Adrenal gland (tissue), 12 donors: Measurements from ENCODE around the gene ATF6. TPM values are rescaled to one million over a fixed set of nuclear protein-coding genes. Genes with fewer than 3 reads are reported as not detected.

Source experiments
- DNase-seq, 7 donors: peaks; one replicate each; pipeline ENCODE4 v3.0.0-alpha.2; 2019 to 2020
- H3K27ac ChIP-seq, 5 donors: fragments of 200-600 bp; sonication (generic) in 4 of 5; 1 replicate in 3 of 5; 2 replicates in 2 of 5; pipeline versions ENCODE4 v1.5.1 to v1.8.0; 2016 to 2020; ENCODE audit warnings: mild to moderate bottlenecking in 1 of 5
- H3K27me3 ChIP-seq: fragments of 200-600 bp; 2 replicates; pipeline ENCODE4 v1.8.0; 2021
- H3K36me3 ChIP-seq, 2 donors: fragments of 200-600 bp; replicated peaks in 1 of 2; 1 replicate in 1 of 2; 2 replicates in 1 of 2; pipeline versions ENCODE4 v1.5.1 to v1.8.0; 2018 to 2022
- H3K4me1 ChIP-seq, 2 donors: fragments of 200-600 bp; replicated peaks in 1 of 2; 1 replicate in 1 of 2; 2 replicates in 1 of 2; pipeline versions ENCODE4 v1.5.1 to v1.8.0; 2018 to 2021
- H3K4me3 ChIP-seq, 4 donors: fragments of 200-600 bp; sonication (generic) in 3 of 4; one replicate each; pipeline ENCODE4 v1.5.1; 2016 to 2018
- H3K9me3 ChIP-seq, 3 donors: fragments of 200-600 bp; sonication (generic) in 1 of 3; replicated peaks in 1 of 3; 1 replicate in 2 of 3; 2 replicates in 1 of 3; pipeline versions ENCODE4 v1.5.1 to v1.8.0; 2016 to 2021
- POLR2A ChIP-seq, 2 donors: fragments of 450-650 bp; IDR thresholded peaks; one replicate each; pipeline ENCODE4 v1.6.1; 2017; ENCODE audit warnings: antibody characterized with exemption in 2 of 2, mild to moderate bottlenecking in 2 of 2, moderate library complexity in 1 of 2
- WGBS, 4 donors: extraction: QIAGEN DNeasy Blood & Tissue Kit in 2 of 4; methylation state at CpG; one replicate each; pipeline versions ENCODE4 v1.1.5 to v1.1.7; 2013 to 2017; 5-methylcytosine and 5-hydroxymethylcytosine counted together
- intact Hi-C, 2 donors: fragments of 100-400 bp; cut with DNase I; formaldehyde crosslinking; loops; one replicate each; pipeline versions ENCODE4 v1.14.1 to v1.15.0; 2022 to 2023
- polyA plus RNA-seq, 3 donors: library from polyadenylated mRNA; stranded (reverse); fragments of 200-250 nt in 2 of 3; fragments of 350-450 nt in 1 of 3; fragmentation: Illumina TruSeq in 1 of 3; extraction: RNeasy Lipid Tissue Mini Kit (QIAGEN cat#74804) in 1 of 3; gene quantifications; one replicate each; pipeline ENCODE4 v1.2.3, GENCODE V29; 2013 to 2014
- total RNA-seq, 9 donors: library from RNA; depleted of rRNA in 4 of 9; stranded (reverse); fragments of >200 nt in 4 of 9; fragments of 120-200 nt in 1 of 9; fragmentation: NEBNext Ultra II Directional in 1 of 9; extraction: Animal tissue kit (Norgen Biotek cat#: 25700) in 1 of 9; gene quantifications; one replicate each; pipeline versions ENCODE4 v1.1.0 to v1.2.4, GENCODE V29; 2013 to 2023
- TF ChIP-seq, protein P1 (sequence below), 6 experiments: fragments of 450-650 bp in 4 of 6; fragments of 200-600 bp in 2 of 6; sonication (generic) in 1 of 6; IDR thresholded peaks; 1 replicate in 5 of 6; 2 replicates in 1 of 6; pipeline versions ENCODE4 v1.5.1 to v1.8.0; 2016 to 2021; ENCODE audit warnings: antibody characterized with exemption in 6 of 6, mild to moderate bottlenecking in 2 of 6, moderate library complexity in 1 of 6
- donor health status: healthy with polysubstance abuse.
- donor health status: Bipolar disorder and iron deficiency.
- donor health status: DM: yes; HTN: yes; CAD: no.
- donor health status: DM: no; HTN: no; CAD: no.
- donor health status: DM: no; HTN: no; CAD: no.
- donor health status: DM: yes; HTN: yes; CAD: no.

ATF6 gene
- total and polyA plus RNA-seq, 12 donors = 3.5 to 34.2 (median 28.0) TPM

DNA sequence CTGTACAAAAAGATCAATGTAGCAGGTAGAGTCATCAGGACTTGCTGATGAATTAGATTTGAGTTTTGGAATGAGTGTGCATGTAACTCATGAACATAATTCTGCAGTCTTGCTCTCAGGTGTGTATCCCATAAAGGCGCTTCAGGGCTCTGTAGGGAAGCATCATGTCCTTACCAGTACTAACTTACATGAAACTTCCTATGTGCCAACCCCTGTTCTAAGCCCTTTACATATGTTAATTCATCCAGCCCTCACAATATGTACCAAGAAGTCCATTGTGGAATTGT lies 46.9 kb upstream of the ATF6 start:
- Histone ChIP-seq H3K9me3 (no peaks in the 10 kb centered on the region), H3K4me1 (no peaks in the 10 kb centered on the region), H3K4me3 (no peak overlapping the region), H3K27ac (no peak overlapping the region), H3K36me3 (no peaks in the 10 kb centered on the region), H3K27me3 (peaks cover 10% of the 10 kb centered on the region)
- 75 to 100% (median 98%) methylated on average over 1 of the region's 1 CpG for WGBS, 4 donors
- intact Hi-C loops = no loop called here
- TF ChIP-seq, protein P1, sequence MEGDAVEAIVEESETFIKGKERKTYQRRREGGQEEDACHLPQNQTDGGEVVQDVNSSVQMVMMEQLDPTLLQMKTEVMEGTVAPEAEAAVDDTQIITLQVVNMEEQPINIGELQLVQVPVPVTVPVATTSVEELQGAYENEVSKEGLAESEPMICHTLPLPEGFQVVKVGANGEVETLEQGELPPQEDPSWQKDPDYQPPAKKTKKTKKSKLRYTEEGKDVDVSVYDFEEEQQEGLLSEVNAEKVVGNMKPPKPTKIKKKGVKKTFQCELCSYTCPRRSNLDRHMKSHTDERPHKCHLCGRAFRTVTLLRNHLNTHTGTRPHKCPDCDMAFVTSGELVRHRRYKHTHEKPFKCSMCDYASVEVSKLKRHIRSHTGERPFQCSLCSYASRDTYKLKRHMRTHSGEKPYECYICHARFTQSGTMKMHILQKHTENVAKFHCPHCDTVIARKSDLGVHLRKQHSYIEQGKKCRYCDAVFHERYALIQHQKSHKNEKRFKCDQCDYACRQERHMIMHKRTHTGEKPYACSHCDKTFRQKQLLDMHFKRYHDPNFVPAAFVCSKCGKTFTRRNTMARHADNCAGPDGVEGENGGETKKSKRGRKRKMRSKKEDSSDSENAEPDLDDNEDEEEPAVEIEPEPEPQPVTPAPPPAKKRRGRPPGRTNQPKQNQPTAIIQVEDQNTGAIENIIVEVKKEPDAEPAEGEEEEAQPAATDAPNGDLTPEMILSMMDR (IDR thresholded peaks at IDR 0.05) = no peak
- TF ChIP-seq POLR2A (IDR thresholded peaks at IDR 0.05) = no peak
- no peak for DNase-seq

DNA sequence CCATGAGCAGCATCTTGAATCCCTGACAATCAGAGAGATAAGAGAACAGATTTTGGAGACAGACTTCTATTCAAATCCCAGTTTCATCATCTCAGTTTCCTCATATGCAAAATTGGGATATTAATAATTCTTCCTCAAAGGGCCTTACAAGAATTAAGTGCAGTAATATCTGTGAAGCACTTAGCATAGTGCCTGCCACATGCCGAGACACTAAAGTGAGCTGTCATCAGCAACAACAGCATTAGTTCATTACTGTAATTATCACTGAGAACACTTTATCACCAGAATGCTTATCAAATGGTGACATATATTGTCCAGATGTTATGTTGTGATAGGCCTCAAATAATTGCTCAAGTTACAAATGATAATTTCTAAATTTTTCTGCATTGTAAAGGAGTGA lies 45.7 kb upstream of the ATF6 start:
- Histone ChIP-seq H3K27me3 (peaks cover 14% of the 10 kb centered on the region), H3K4me3 (no peak overlapping the region), H3K9me3 (no peaks in the 10 kb centered on the region), H3K36me3 (no peaks in the 10 kb centered on the region), H3K27ac (no peak overlapping the region), H3K4me1 (peaks cover 0 to 1% of the 10 kb centered on the region in 2 donors)
- TF ChIP-seq, protein P1 (IDR thresholded peaks at IDR 0.05) = no peak
- TF ChIP-seq POLR2A (IDR thresholded peaks at IDR 0.05) = no peak
- no peak for DNase-seq
- intact Hi-C loops = no loop called here
- WGBS, 4 donors = 85 to 94% (median 88%) methylated on average over 1 of the region's 1 CpG

- peaks cover 0 to 8% of the 10 kb centered on the region in 2 donors for H3K4me1 ChIP-seq
- TF ChIP-seq, protein P1 (IDR thresholded peaks at IDR 0.05) = no peak
- TF ChIP-seq POLR2A (IDR thresholded peaks at IDR 0.05) = no peak
- WGBS, 4 donors = 24 to 71% (median 37%) methylated on average over 4 of the region's 4 CpGs
- no peaks in the 10 kb centered on the region for H3K36me3 ChIP-seq
- H3K4me3 ChIP-seq = no peak within 1 kb of the TSS
- intact Hi-C loops = no loop called here
- no peak for DNase-seq
- peaks cover 14% of the 10 kb centered on the region for H3K27me3 ChIP-seq
- no peak within 1 kb of the TSS for H3K27ac ChIP-seq
- H3K9me3 ChIP-seq = no peaks in the 10 kb centered on the region
Measured at GRCh38 chr1:161720956-161721737, 45.0 kb upstream of the ATF6 start, which contains the start of gene FCRLB. Gene FCRLB (plus strand): TSS chr1:161721544. CDS start chr1:161722673, 1,129 bp downstream.

DNA sequence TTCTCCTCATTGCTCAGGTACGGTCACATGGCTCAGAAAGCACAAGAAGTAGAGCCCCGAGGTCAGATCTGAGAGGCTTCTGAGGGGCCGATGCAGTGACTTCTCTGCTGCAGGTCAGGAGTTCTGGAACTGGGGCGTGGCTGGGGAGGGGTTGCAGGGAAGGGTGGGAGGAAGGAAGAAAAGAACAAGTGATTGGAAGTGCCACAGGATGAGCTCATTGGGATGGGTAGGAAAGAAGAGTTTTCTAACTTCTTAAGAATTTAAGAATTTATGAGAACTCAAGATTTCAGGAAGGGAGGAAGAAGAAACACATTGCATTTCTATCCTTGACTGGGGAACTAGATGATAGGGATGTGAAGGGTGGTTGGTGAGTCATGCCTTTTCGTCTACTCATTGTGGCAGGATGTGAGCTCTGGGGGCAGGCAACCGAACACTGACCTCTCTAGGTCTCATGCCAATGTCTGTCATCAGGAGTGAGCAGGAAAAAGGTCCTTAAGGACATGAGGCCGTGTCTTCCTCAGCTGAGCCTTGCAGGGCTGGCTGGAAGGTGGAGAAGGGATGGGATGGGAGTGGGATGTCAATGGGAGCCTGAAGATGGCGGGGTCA lies 44.3 kb upstream of the ATF6 start:
- peak in 1 of 7 donors; percentile 23 for DNase-seq
- Histone ChIP-seq H3K4me3 (no peak overlapping the region), H3K36me3 (no peaks in the 10 kb centered on the region), H3K27me3 (peaks cover 14% of the 10 kb centered on the region), H3K9me3 (no peaks in the 10 kb centered on the region), H3K4me1 (peaks cover 0 to 10% of the 10 kb centered on the region in 2 donors), H3K27ac (no peak overlapping the region)
- intact Hi-C loops = no loop called here
- 53 to 61% (median 56%) methylated on average over 8 of the region's 8 CpGs for WGBS, 4 donors
- TF ChIP-seq POLR2A (IDR thresholded peaks at IDR 0.05) = no peak
- TF ChIP-seq, protein P1 (IDR thresholded peaks at IDR 0.05) = no peak
